GM12878 (cell line): ENCODE data around the gene TFB1M. TPM values are rescaled to one million over a fixed set of nuclear protein-coding genes. Genes with fewer than 3 reads are reported as not detected.

Experiments used
- ATAC-seq: fragments of 200-7000 bp; cut with Tn5 transposase; 3 replicates; pipeline ENCODE4 v1.9.1; 2020; ENCODE audit warnings: mild to moderate bottlenecking, moderate library complexity
- BruUV-seq: library from RNA; stranded (reverse); fragments of 400-500 nt; replicated peaks from 2 replicates; lab custom pipeline; 2021; lab: Mats Ljungman, UMichigan
- CTCF ChIA-PET: fragments of 300-600 bp; sonication (Branson Sonifier 250); formaldehyde crosslinking; extraction: SDS; loops from one replicate; lab custom pipeline; 2021; ENCODE audit warnings: inconsistent platforms; lab: Yijun Ruan, JAX
- POLR2A ChIA-PET: fragments of 350-600 bp; formaldehyde crosslinking; extraction: SDS; loops from one replicate; lab custom pipeline; 2021; ENCODE audit warnings: inconsistent platforms; lab: Charles Lee
- RAD21 ChIA-PET: fragments of 300-600 bp; sonication (Branson Sonifier 250); formaldehyde crosslinking; loops from one replicate; lab custom pipeline; 2023; ENCODE audit warnings: antibody characterized with exemption; ENCODE audit not compliant: unreplicated experiment; lab: Charles Lee
- SMC1A ChIA-PET: fragments of 300-600 bp; sonication (Branson Sonifier 250); formaldehyde crosslinking; loops from one replicate; lab custom pipeline; 2023; ENCODE audit not compliant: unreplicated experiment, uncharacterized antibody; lab: Charles Lee
- DNase-seq: peaks from one replicate; pipeline ENCODE4 v3.0.0-alpha.2; 2011; ENCODE audit warnings: low read depth, low spot score
- FAIRE-seq: peaks from 3 replicates; lab custom pipeline; 2011; peaks lifted over from hg19 to GRCh38; lab: Jason Lieb, UNC
- H2AFZ ChIP-seq: 2 replicates; pipeline ENCODE4 v1.6.0; 2011; ENCODE audit warnings: low read depth, low read length, control low read depth; ENCODE audit not compliant: control insufficient read depth
- H3K27ac ChIP-seq: 2 replicates; pipeline ENCODE4 v1.5.1; 2011; ENCODE audit warnings: control low read depth; ENCODE audit not compliant: control insufficient read depth, insufficient read depth
- H3K27me3 ChIP-seq, 2 experiments: replicated peaks in 1 of 2; 2 replicates each; pipeline versions ENCODE4 v1.6.0 to v1.6.1; 2011; ENCODE audit warnings: low read length in 1 of 2; ENCODE audit not compliant: control insufficient read depth in 2 of 2, insufficient read depth in 2 of 2
- H3K36me3 ChIP-seq, 2 experiments: 2 replicates each; pipeline ENCODE4 v1.5.1; 2011; ENCODE audit warnings: low read length in 1 of 2; ENCODE audit not compliant: control insufficient read depth in 2 of 2, insufficient read depth in 2 of 2
- H3K4me1 ChIP-seq: 2 replicates; pipeline ENCODE4 v1.6.1; 2011; ENCODE audit warnings: mild to moderate bottlenecking, low read length, moderate library complexity, mixed read lengths; ENCODE audit not compliant: control insufficient read depth, insufficient read depth
- H3K4me2 ChIP-seq: 2 replicates; pipeline ENCODE4 v1.6.0; 2011; ENCODE audit warnings: control low read depth; ENCODE audit not compliant: control insufficient read depth, insufficient read depth
- H3K4me3 ChIP-seq: fragments of 200-600 bp; sonication (generic); 2 replicates; pipeline ENCODE4 v1.5.1; 2016
- H3K79me2 ChIP-seq: 2 replicates; pipeline ENCODE4 v1.6.0; 2011; ENCODE audit warnings: low read length; ENCODE audit not compliant: control insufficient read depth, insufficient read depth
- H3K9ac ChIP-seq: 2 replicates; pipeline ENCODE4 v1.8.0; 2011; ENCODE audit warnings: low read length, control low read depth, mixed read lengths; ENCODE audit not compliant: control insufficient read depth, insufficient read depth
- H3K9me3 ChIP-seq: replicated peaks from 3 replicates; pipeline ENCODE4 v1.5.1; 2011; ENCODE audit warnings: mild to moderate bottlenecking, low read length; ENCODE audit not compliant: control insufficient read depth, insufficient read depth
- H4K20me1 ChIP-seq: 2 replicates; pipeline ENCODE4 v1.6.0; 2011; ENCODE audit not compliant: control insufficient read depth, insufficient read depth
- CREM ChIP-seq: IDR thresholded peaks from 2 replicates; pipeline ENCODE4 v1.6.1; 2014; ENCODE audit warnings: antibody characterized with exemption, low read depth
- CUX1 ChIP-seq: IDR thresholded peaks from 2 replicates; pipeline ENCODE4 v1.6.1; 2012; ENCODE audit warnings: improper control_type of control experiment, low read depth, low read length; ENCODE audit not compliant: insufficient replicate concordance
- E2F4 ChIP-seq: IDR thresholded peaks from 2 replicates; pipeline ENCODE4 v1.6.1; 2012; ENCODE audit warnings: low read depth, low read length, improper control_type of control experiment
- KAT2A ChIP-seq: conservative IDR thresholded peaks from 2 replicates; pipeline ENCODE4 v1.6.1; 2011; ENCODE audit warnings: low read depth, low read length; ENCODE audit not compliant: control insufficient read depth
- MEF2A ChIP-seq: IDR thresholded peaks from 2 replicates; pipeline ENCODE4 v1.6.1; 2011; ENCODE audit warnings: low read depth, mild to moderate bottlenecking, low read length, moderate library complexity; ENCODE audit not compliant: insufficient read depth
- PAX5 ChIP-seq: IDR thresholded peaks from 2 replicates; pipeline ENCODE4 v1.6.1; 2011; ENCODE audit warnings: low read depth, low read length, borderline replicate concordance
- PKNOX1 ChIP-seq: fragments of 450-650 bp; IDR thresholded peaks from 2 replicates; pipeline ENCODE4 v1.6.1; 2016; ENCODE audit warnings: mild to moderate bottlenecking
- POLR2AphosphoS5 ChIP-seq: IDR thresholded peaks from 2 replicates; pipeline ENCODE4 v1.6.1; 2011; ENCODE audit warnings: mild to moderate bottlenecking, low read length, inconsistent platforms
- RBBP5 ChIP-seq: fragments of 200-600 bp; sonication (generic); conservative IDR thresholded peaks from 2 replicates; pipeline ENCODE4 v1.6.1; 2016
- WGBS: methylation state at CpG from one replicate; pipeline ENCODE4 v1.1.6; 2016; ENCODE audit warnings: low lambda C conversion rate; ENCODE audit not compliant: insufficient replicate concordance, insufficient coverage; ENCODE audit errors: missing lambda C conversion rate; 5-methylcytosine and 5-hydroxymethylcytosine counted together
- in situ Hi-C: fragments of 300-500 bp; cut with MboI; formaldehyde crosslinking; loops from 9 replicates; pipeline ENCODE4 v1.14.3; 2018; ENCODE audit warnings: mixed read lengths
- intact Hi-C: fragments of 100-400 bp; cut with micrococcal nuclease; formaldehyde crosslinking; loops from one replicate; pipeline ENCODE4 v1.14.2; 2022; ENCODE audit not compliant: unreplicated experiment
- polyA plus RNA-seq, 11 experiments: library from polyadenylated mRNA; depleted of rRNA in 4 of 11; unstranded in 6 of 11; stranded (reverse) in 5 of 11; fragments of >200 nt; fragmentation: Nextera tagmentation in 4 of 11; fragmentation: Illumina TruSeq in 1 of 11; extraction: Ambion mirVana in 4 of 11; extraction: Trizol in 1 of 11; gene quantifications; 1 replicate in 1 of 11; 2 replicates in 10 of 11; pipeline versions ENCODE4 v1.2.1 to v1.2.3, GENCODE V29; 2011 to 2016; ENCODE audit warnings: inconsistent platforms in 2 of 11, missing spikeins in 2 of 11, low read depth in 1 of 11
- total RNA-seq, 4 experiments: library from RNA; depleted of rRNA in 3 of 4; stranded (reverse); fragments of >200 nt in 3 of 4; fragmentation: Illumina TruSeq in 1 of 4; extraction: Trizol in 1 of 4; gene quantifications; 2 replicates each; pipeline versions ENCODE4 v1.2.1 to v1.2.3, GENCODE V29; 2013 to 2021

Gene TFB1M
- total and polyA plus RNA-seq, 10 of the 15 experiments (the other 5 are each of a cell fraction or from before 2014, with no cell fraction given), result 29.9 to 117 (median 41.3) TPM

GRCh38 chr6:155234687-155235086, 79.6 kb downstream of the TFB1M start:
- in situ Hi-C loops, result no loop called here
- intact Hi-C loops, result no loop called here
- Histone ChIP-seq H2AFZ (no peak overlapping the region), H3K36me3 (no peaks in the 10 kb centered on the region; a peak in 1 of 4 replicates), H3K79me2 (no peaks in the 10 kb centered on the region), H3K27ac (no peak overlapping the region), H3K27me3 (no peaks in the 10 kb centered on the region), H3K4me1 (peaks cover 4% of the 10 kb centered on the region), H3K9ac (no peak overlapping the region), H3K4me2 (no peak overlapping the region), H4K20me1 (no peaks in the 10 kb centered on the region), H3K9me3 (no peaks in the 10 kb centered on the region; the same call in 2 of the 3 replicates), H3K4me3 (no peak overlapping the region)
- no peak for TF ChIP-seq CREM
- no peak for TF ChIP-seq E2F4
- TF ChIP-seq PKNOX1, result no peak
- ChIA-PET POLR2A (no interaction called here), CTCF (interaction anchor here (1.1 to 4.7 kb wide), 3 partner anchors 13 to 306 kb away, joined by 4 to 20 read pairs (median 5); no protein-coding TSS in a partner anchor), SMC1A (interaction anchor here (1.3 to 3.0 kb wide), 4 partner anchors 10 to 559 kb away, joined by 3 to 14 read pairs (median 6); no protein-coding TSS in a partner anchor), RAD21 (interaction anchor here (0.8 to 1.1 kb wide), 3 partner anchors 10 to 58 kb away, joined by 3 to 4 read pairs (median 3); no protein-coding TSS in a partner anchor)
- ATAC-seq, result no peak
- FAIRE-seq, result no peak
- BruUV-seq, result no TSS peak
- 98% methylated on average over 4 of the region's 4 CpGs for WGBS
- no peak for DNase-seq

GRCh38 chr6:155234167-155234566, 80.1 kb downstream of the TFB1M start:
- Histone ChIP-seq H2AFZ (no peak overlapping the region), H3K36me3 (no peaks in the 10 kb centered on the region; a peak in 1 of 4 replicates), H3K4me1 (peaks cover 4% of the 10 kb centered on the region), H4K20me1 (no peaks in the 10 kb centered on the region), H3K27ac (no peak overlapping the region), H3K4me3 (no peak overlapping the region), H3K9me3 (no peaks in the 10 kb centered on the region; the same call in 2 of the 3 replicates), H3K79me2 (no peaks in the 10 kb centered on the region), H3K4me2 (no peak overlapping the region), H3K9ac (no peak overlapping the region), H3K27me3 (no peaks in the 10 kb centered on the region)
- ChIA-PET RAD21 (no interaction called here), SMC1A (interaction anchor here (1.0 to 3.0 kb wide), 5 partner anchors 9 to 559 kb away, joined by 3 to 14 read pairs (median 3); no protein-coding TSS in a partner anchor), CTCF (interaction anchor here (0.9 to 4.7 kb wide), 3 partner anchors 13 to 306 kb away, joined by 3 to 20 read pairs (median 4); no protein-coding TSS in a partner anchor), POLR2A (no interaction called here)
- intact Hi-C loops (no loop called here), in situ Hi-C loops (no loop called here)
- no TSS peak for BruUV-seq
- WGBS, result 75% methylated on average over 4 of the region's 4 CpGs
- ATAC-seq, result no peak
- no peak for DNase-seq
- FAIRE-seq, result no peak
- TF ChIP-seq RBBP5 (no peak), KAT2A (no peak), PAX5 (no peak), MEF2A (no peak), POLR2AphosphoS5 (no peak), CUX1 (no peak)
